Activated CD4-positive, alpha-beta memory T cell treated with anti-CD3 and anti-CD28 coated beads, Interleukin-2, amount 10 ng/mL, durations not matched to agents 7 days and 5 days (primary cell): ENCODE results near the gene MAP4. TPM values are rescaled to one million over a fixed set of nuclear protein-coding genes. Genes with fewer than 3 reads are reported as not detected.
"Not testable (repeated sequence)": the region's sequence is repeated elsewhere in the genome, so short reads cannot be mapped to it uniquely, and the experiment has no call there.

Experiments used
- CTCF ChIA-PET: fragments of 350-600 bp; sonication (Branson Sonifier 250); formaldehyde crosslinking; loops from one replicate; lab custom pipeline; 2021; ENCODE audit warnings: antibody characterized with exemption, inconsistent platforms; lab: Charles Lee
- POLR2A ChIA-PET: fragments of 350-600 bp; sonication (Branson Sonifier 250); formaldehyde crosslinking; loops from one replicate; lab custom pipeline; 2021; ENCODE audit warnings: antibody characterized with exemption; lab: Charles Lee
- DNase-seq: peaks from one replicate; pipeline ENCODE4 v3.0.0-alpha.2; 2020
- H3K27ac Mint-ChIP-seq: one replicate; pipeline ENCODE4 v1.8.0; 2021; ENCODE audit warnings: mild to moderate bottlenecking, mixed read lengths
- H3K27me3 Mint-ChIP-seq: one replicate; pipeline ENCODE4 v1.8.0; 2021; ENCODE audit warnings: mixed read lengths
- H3K36me3 Mint-ChIP-seq: one replicate; pipeline ENCODE4 v1.8.0; 2021; ENCODE audit warnings: low read depth, mixed read lengths
- H3K4me1 Mint-ChIP-seq: one replicate; pipeline ENCODE4 v1.8.0; 2021; ENCODE audit warnings: mixed read lengths
- H3K4me3 Mint-ChIP-seq: one replicate; pipeline ENCODE4 v1.8.0; 2021; ENCODE audit warnings: mild to moderate bottlenecking, mixed read lengths
- H3K9me3 Mint-ChIP-seq: one replicate; pipeline ENCODE4 v1.8.0; 2021; ENCODE audit warnings: mixed read lengths
- total RNA-seq, 2 experiments: library from RNA; stranded (reverse); gene quantifications; one replicate each; pipeline ENCODE4 v1.2.3, GENCODE V29; 2021

MAP4 gene
- total RNA-seq, 2 experiments from 2014 or later, result 92.6 to 94.2 TPM

GRCh38 chr3:47849186-47849698, 167.0 kb downstream of the MAP4 start:
- Mint-ChIP-seq H3K36me3 (peaks cover 43% of the 10 kb centered on the region), H3K27ac (no peak overlapping the region), H3K27me3 (no peaks in the 10 kb centered on the region), H3K4me1 (no peaks in the 10 kb centered on the region), H3K4me3 (no peak overlapping the region), H3K9me3 (no peaks in the 10 kb centered on the region)
- ChIA-PET CTCF (no interaction called here), POLR2A (interaction anchor here (1.4 kb wide), 1 partner anchor 9 kb away, joined by 3 read pairs; no protein-coding TSS in a partner anchor)
- no peak for DNase-seq

GRCh38 chr3:47848599-47849117, 167.6 kb downstream of the MAP4 start:
- Mint-ChIP-seq H3K4me3 (no peak overlapping the region), H3K36me3 (peaks cover 47% of the 10 kb centered on the region), H3K27ac (no peak overlapping the region), H3K27me3 (no peaks in the 10 kb centered on the region), H3K4me1 (no peaks in the 10 kb centered on the region), H3K9me3 (no peaks in the 10 kb centered on the region)
- ChIA-PET CTCF (no interaction called here), POLR2A (interaction anchor here (1.4 kb wide), 1 partner anchor 8 kb away, joined by 3 read pairs; no protein-coding TSS in a partner anchor)
- DNase-seq, result no peak

DNA sequence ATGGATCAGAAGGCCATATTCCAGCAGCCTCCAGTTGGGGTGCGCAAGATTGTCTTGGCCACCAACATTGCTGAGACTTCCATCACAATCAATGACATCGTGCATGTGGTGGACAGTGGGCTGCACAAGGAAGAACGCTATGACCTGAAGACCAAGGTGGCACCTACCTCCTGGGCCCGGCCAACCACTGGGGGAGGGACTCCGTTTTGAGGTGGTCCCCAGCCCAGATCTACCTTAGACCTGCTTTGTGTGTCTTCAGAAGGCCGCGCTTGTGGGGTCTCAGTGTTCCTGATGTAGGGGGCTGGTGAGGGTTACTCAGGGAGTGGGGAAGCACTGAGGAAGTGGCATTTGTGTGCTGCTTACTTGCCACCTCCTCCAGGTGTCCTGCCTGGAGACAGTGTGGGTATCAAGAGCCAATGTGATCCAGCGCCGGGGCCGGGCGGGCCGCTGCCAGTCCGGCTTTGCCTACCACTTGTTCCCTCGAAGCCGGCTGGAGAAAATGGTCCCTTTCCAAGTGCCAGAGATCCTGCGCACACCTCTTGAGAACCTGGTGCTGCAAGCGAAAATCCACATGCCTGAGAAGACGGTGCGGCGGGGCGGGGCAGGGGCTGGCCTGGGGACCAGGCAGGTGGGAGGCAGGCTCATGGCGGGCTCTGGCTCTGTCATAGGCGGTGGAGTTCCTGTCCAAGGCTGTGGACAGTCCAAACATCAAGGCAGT, 168.3 kb downstream of the MAP4 start:
- no peaks in the 10 kb centered on the region for H3K27me3 Mint-ChIP-seq
- H3K4me3 Mint-ChIP-seq, result no peak overlapping the region
- H3K36me3 Mint-ChIP-seq, result peaks cover 53% of the 10 kb centered on the region
- CTCF ChIA-PET, result no interaction called here
- no peaks in the 10 kb centered on the region for H3K4me1 Mint-ChIP-seq
- no peaks in the 10 kb centered on the region for H3K9me3 Mint-ChIP-seq
- no peak for DNase-seq
- POLR2A ChIA-PET, result no interaction called here
- no peak overlapping the region for H3K27ac Mint-ChIP-seq

- Mint-ChIP-seq H3K27me3 (no peaks in the 10 kb centered on the region), H3K9me3 (no peaks in the 10 kb centered on the region), H3K4me1 (no peaks in the 10 kb centered on the region), H3K4me3 (no peak overlapping the region), H3K36me3 (peaks cover 57% of the 10 kb centered on the region), H3K27ac (no peak overlapping the region)
- no peak for DNase-seq
- ChIA-PET CTCF (no interaction called here), POLR2A (no interaction called here)
Measured at GRCh38 chr3:47847260-47847659, 169.0 kb downstream of the MAP4 start.

GRCh38 chr3:47846880-47847248, 169.4 kb downstream of the MAP4 start:
- no peak overlapping the region for H3K27ac Mint-ChIP-seq
- H3K9me3 Mint-ChIP-seq, result no peaks in the 10 kb centered on the region
- H3K4me3 Mint-ChIP-seq, result no peak overlapping the region
- CTCF ChIA-PET, result no interaction called here
- H3K36me3 Mint-ChIP-seq, result peaks cover 61% of the 10 kb centered on the region
- DNase-seq, result no peak
- POLR2A ChIA-PET, result no interaction called here
- no peaks in the 10 kb centered on the region for H3K4me1 Mint-ChIP-seq
- no peaks in the 10 kb centered on the region for H3K27me3 Mint-ChIP-seq

DNA sequence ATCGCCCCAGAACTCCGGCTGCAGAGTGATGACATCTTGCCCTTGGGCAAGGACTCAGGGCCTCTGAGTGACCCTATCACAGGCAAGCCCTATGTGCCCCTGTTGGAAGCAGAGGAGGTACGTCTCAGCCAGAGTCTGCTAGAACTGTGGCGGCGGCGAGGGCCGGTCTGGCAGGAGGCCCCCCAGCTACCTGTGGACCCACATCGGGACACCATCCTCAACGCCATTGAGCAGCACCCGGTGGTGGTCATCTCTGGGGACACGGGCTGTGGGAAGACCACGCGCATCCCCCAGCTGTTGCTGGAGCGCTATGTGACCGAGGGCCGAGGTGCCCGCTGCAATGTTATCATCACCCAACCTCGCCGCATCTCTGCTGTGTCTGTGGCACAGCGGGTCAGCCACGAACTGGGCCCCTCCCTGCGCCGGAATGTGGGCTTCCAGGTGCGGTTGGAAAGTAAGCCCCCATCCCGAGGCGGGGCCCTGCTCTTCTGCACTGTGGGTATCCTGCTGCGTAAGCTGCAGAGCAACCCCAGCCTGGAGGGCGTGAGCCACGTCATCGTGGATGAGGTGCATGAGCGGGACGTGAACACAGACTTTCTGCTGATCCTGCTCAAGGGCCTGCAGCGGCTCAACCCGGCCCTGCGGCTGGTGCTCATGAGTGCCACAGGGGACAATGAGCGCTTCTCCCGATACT, 169.9 kb downstream of the MAP4 start:
- H3K36me3 Mint-ChIP-seq, result peaks cover 66% of the 10 kb centered on the region
- ChIA-PET POLR2A (no interaction called here), CTCF (no interaction called here)
- no peak for DNase-seq
- no peak overlapping the region for H3K27ac Mint-ChIP-seq
- H3K4me3 Mint-ChIP-seq, result no peak overlapping the region
- H3K4me1 Mint-ChIP-seq, result no peaks in the 10 kb centered on the region
- H3K9me3 Mint-ChIP-seq, result no peaks in the 10 kb centered on the region
- no peaks in the 10 kb centered on the region for H3K27me3 Mint-ChIP-seq

GRCh38 chr3:47841786-47842349, 174.3 kb downstream of the MAP4 start:
- no peaks in the 10 kb centered on the region for H3K27me3 Mint-ChIP-seq
- H3K36me3 Mint-ChIP-seq, result peaks cover 56% of the 10 kb centered on the region
- H3K27ac Mint-ChIP-seq, result no peak overlapping the region
- H3K4me3 Mint-ChIP-seq, result no peak overlapping the region
- no peaks in the 10 kb centered on the region for H3K9me3 Mint-ChIP-seq
- no peak for DNase-seq
- ChIA-PET CTCF (interaction anchor here (1.4 kb wide), 1 partner anchor 17 kb away, joined by 3 read pairs; no protein-coding TSS in a partner anchor), POLR2A (no interaction called here)
- no peaks in the 10 kb centered on the region for H3K4me1 Mint-ChIP-seq

- H3K4me3 Mint-ChIP-seq, result no peak overlapping the region
- no peaks in the 10 kb centered on the region for H3K9me3 Mint-ChIP-seq
- peaks cover 53% of the 10 kb centered on the region for H3K36me3 Mint-ChIP-seq
- POLR2A ChIA-PET, result no interaction called here
- DNase-seq, result no peak
- H3K27ac Mint-ChIP-seq, result no peak overlapping the region
- H3K27me3 Mint-ChIP-seq, result no peaks in the 10 kb centered on the region
- no peaks in the 10 kb centered on the region for H3K4me1 Mint-ChIP-seq
- CTCF ChIA-PET, result interaction anchor here (0.6 to 4.3 kb wide), 8 partner anchors 9 to 319 kb away, joined by 3 to 53 read pairs (median 4); no protein-coding TSS in a partner anchor
Measured at GRCh38 chr3:47838503-47838902, 177.7 kb downstream of the MAP4 start.

DNA sequence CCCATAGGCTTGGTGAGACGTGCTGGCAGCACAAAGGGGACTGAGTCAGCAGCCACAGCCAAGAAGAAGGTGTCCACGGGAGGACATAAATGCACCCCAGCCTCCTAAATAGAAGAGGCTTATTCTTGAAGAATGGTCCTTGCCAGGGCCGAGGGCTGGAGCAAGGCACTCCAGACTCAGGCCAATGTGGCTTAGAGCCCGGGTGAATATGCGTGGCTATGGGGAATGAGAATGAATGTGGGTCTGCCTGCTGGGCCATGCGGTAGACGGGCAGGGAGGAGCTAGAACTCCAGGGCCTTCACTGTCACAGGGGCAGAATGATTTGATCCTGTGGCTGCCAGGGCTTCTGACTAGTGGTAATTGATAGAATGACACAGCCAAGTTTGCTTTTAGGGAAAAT, 179.2 kb downstream of the MAP4 start:
- peaks cover 46% of the 10 kb centered on the region for H3K36me3 Mint-ChIP-seq
- H3K4me3 Mint-ChIP-seq, result no peak overlapping the region
- no peaks in the 10 kb centered on the region for H3K4me1 Mint-ChIP-seq
- CTCF ChIA-PET, result interaction anchor here (1.0 to 4.3 kb wide), 15 partner anchors 11 to 411 kb away, joined by 3 to 53 read pairs (median 3); no protein-coding TSS in a partner anchor
- no peaks in the 10 kb centered on the region for H3K27me3 Mint-ChIP-seq
- no peak for DNase-seq
- no peaks in the 10 kb centered on the region for H3K9me3 Mint-ChIP-seq
- POLR2A ChIA-PET, result interaction anchor here (1.0 to 2.4 kb wide), 2 partner anchors 8 to 12 kb away, joined by 3 to 13 read pairs; no protein-coding TSS in a partner anchor
- H3K27ac Mint-ChIP-seq, result no peak overlapping the region

GRCh38 chr3:47829482-47829881, 186.7 kb downstream of the MAP4 start:
- H3K4me1 Mint-ChIP-seq, result peaks cover 37% of the 10 kb centered on the region
- DNase-seq, H3K9me3 Mint-ChIP-seq, H3K27me3 Mint-ChIP-seq, POLR2A ChIA-PET, H3K4me3 Mint-ChIP-seq: not testable (repeated sequence)
- H3K36me3 Mint-ChIP-seq, result peaks cover 52% of the 10 kb centered on the region
- CTCF ChIA-PET, result interaction anchor here (0.6 to 1.4 kb wide), 2 partner anchors 8 to 9 kb away, joined by 3 to 4 read pairs; no protein-coding TSS in a partner anchor
- H3K27ac Mint-ChIP-seq, result peak overlapping the region; percentile 63

DNA sequence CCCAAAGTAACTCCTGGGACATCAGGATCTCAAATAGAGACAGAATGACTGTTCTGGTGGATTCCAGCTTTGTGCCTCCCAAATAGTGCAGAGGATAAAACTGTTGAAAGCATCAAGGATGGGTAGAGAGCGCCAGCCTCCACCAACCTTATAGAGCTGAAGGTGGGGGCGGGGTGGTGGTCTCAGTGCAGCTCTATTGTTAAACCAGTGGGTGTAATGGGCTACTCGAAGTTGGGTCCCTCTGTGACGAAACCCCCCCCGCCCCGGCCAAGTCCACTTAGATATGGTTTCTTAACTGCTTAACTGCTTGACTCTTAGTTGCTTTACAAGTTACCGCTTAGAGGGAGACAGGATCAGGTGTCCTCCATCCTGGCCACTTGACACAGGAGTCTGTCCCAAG, 190.6 kb downstream of the MAP4 start:
- Mint-ChIP-seq H3K9me3 (no peaks in the 10 kb centered on the region), H3K27me3 (no peaks in the 10 kb centered on the region), H3K27ac (peak overlapping the region; percentile 47), H3K36me3 (peaks cover 37% of the 10 kb centered on the region), H3K4me3 (peak overlapping the region; percentile 83), H3K4me1 (peaks cover 38% of the 10 kb centered on the region)
- POLR2A ChIA-PET, result interaction anchor here (0.6 to 3.0 kb wide), 21 partner anchors 9 to 1295 kb away, joined by 3 to 19 read pairs (median 4); partner anchors contain the start of genes CDC25A, DHX30 and USP19
- CTCF ChIA-PET, result interaction anchor here (0.5 to 5.1 kb wide), 27 partner anchors 8 to 439 kb away, joined by 3 to 53 read pairs (median 5); partner anchors contain the start of genes CDC25A and SCAP
- no peak for DNase-seq
